Stimulated activated CD8-positive, alpha-beta memory T cell treated with anti-CD3 and anti-CD28 coated beads, Interleukin-4, amount 100 ng/mL, for 1 hour (primary cell): ENCODE data around the gene SEMA6D.

Experiments used
- DNase-seq, 2 donors: peaks; one replicate each; pipeline ENCODE4 v3.0.0-alpha.2; 2020; ENCODE audit warnings: low read depth in 2 of 2, low spot score in 1 of 2

Gene SEMA6D

GRCh38 chr15:47822048-47822447, 104.7 kb downstream of the SEMA6D start:
- DNase-seq: no peak
